HG03139 (cell line): Measurements from ENCODE around the gene ITSN1.
"Not testable (repeated sequence)": the region's sequence is repeated elsewhere in the genome, so short reads cannot be mapped to it uniquely, and the experiment has no call there.

ENCODE experiments used
- ATAC-seq: cut with Tn5 transposase; IDR thresholded peaks from one replicate; pipeline ENCODE4 v1.9.1; 2021; ENCODE audit not compliant: unreplicated experiment

Gene ITSN1

GRCh38 chr21:33763582-33763899, 121.2 kb downstream of the ITSN1 start:
- ATAC-seq: no peak

- ATAC-seq: no peak
Measured at GRCh38 chr21:33767236-33767635, 124.9 kb downstream of the ITSN1 start.

GRCh38 chr21:33767960-33768359, 125.7 kb downstream of the ITSN1 start:
- ATAC-seq: no peak

GRCh38 chr21:33769057-33769456, 126.8 kb downstream of the ITSN1 start:
- ATAC-seq: no peak

- no peak for ATAC-seq
Measured at GRCh38 chr21:33770542-33770941, 128.2 kb downstream of the ITSN1 start.

GRCh38 chr21:33771976-33772375, 129.7 kb downstream of the ITSN1 start:
- ATAC-seq: no peak

GRCh38 chr21:33774551-33774950, 132.2 kb downstream of the ITSN1 start:
- no peak for ATAC-seq

GRCh38 chr21:33775100-33775828, 133.0 kb downstream of the ITSN1 start:
- no peak for ATAC-seq

- ATAC-seq: no peak
Measured at GRCh38 chr21:33780631-33781030, 138.3 kb downstream of the ITSN1 start.

- no peak for ATAC-seq
Measured at GRCh38 chr21:33781121-33781520, 138.8 kb downstream of the ITSN1 start.

- no peak for ATAC-seq
Measured at GRCh38 chr21:33783187-33783979, 141.1 kb downstream of the ITSN1 start.

- ATAC-seq: no peak
Measured at GRCh38 chr21:33787431-33787830, 145.1 kb downstream of the ITSN1 start.

- ATAC-seq: not testable (repeated sequence)
Measured at GRCh38 chr21:33788438-33788837, 146.1 kb downstream of the ITSN1 start.

- ATAC-seq: no peak
Measured at GRCh38 chr21:33789697-33790096, 147.4 kb downstream of the ITSN1 start.

- no peak for ATAC-seq
Measured at GRCh38 chr21:33791073-33791472, 148.8 kb downstream of the ITSN1 start.

GRCh38 chr21:33794596-33794995, 152.3 kb downstream of the ITSN1 start:
- no peak for ATAC-seq

- no peak for ATAC-seq
Measured at GRCh38 chr21:33797565-33797964, 155.3 kb downstream of the ITSN1 start.

- ATAC-seq: no peak
Measured at GRCh38 chr21:33799378-33800090, 157.2 kb downstream of the ITSN1 start.

- ATAC-seq: no peak
Measured at GRCh38 chr21:33800753-33801423, 158.6 kb downstream of the ITSN1 start.

- ATAC-seq: no peak
Measured at GRCh38 chr21:33801424-33802405, 159.4 kb downstream of the ITSN1 start.
